GM19438 (cell line): ENCODE measurements around the gene EFHC1.
"Not testable (repeated sequence)": the region's sequence is repeated elsewhere in the genome, so short reads cannot be mapped to it uniquely, and the experiment has no call there.

ENCODE experiments used
- ATAC-seq: cut with Tn5 transposase; IDR thresholded peaks from one replicate; pipeline ENCODE4 v1.9.1; 2021; ENCODE audit warnings: low read depth; ENCODE audit not compliant: unreplicated experiment

Gene EFHC1

DNA sequence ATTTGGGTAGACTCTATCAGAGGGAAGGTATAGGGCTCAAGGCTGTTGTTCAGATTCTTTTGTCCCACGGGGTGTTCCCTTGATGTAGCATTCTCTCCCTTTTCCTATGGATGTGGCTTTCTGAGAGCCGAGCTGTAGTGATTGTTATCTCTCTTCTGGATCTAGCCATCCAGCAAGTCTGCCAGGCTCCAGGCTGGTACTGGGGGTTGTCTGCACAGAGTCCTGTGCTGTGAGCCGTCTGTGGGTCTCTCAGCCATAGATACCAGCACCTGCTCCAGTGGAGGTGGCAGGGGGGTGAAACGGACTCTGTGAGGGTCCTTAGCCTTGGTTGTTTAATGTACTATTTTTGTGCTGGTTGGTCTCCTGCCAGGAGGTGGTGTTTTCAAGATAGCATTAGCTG is 13.2 kb downstream of the EFHC1 start:
- ATAC-seq, result not testable (repeated sequence)

DNA sequence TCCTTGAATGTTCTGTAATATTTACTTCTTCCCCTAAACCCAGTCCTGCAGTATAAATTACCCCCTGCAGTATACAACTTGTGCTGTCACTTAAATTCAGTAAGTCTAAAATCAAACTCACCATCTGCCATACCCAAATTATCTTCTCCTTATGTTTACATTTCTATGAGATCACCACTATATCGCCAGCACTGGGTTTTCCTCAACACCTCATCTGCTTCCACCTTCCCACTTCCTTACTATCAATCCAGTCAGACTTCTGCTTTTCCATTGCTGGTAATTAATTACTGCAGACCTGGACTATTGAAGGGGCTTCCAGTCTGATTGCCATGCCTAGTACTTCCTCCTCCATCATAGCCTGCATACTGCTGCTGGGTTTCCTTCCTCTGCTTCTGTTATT is 15.2 kb downstream of the EFHC1 start:
- no peak for ATAC-seq

DNA sequence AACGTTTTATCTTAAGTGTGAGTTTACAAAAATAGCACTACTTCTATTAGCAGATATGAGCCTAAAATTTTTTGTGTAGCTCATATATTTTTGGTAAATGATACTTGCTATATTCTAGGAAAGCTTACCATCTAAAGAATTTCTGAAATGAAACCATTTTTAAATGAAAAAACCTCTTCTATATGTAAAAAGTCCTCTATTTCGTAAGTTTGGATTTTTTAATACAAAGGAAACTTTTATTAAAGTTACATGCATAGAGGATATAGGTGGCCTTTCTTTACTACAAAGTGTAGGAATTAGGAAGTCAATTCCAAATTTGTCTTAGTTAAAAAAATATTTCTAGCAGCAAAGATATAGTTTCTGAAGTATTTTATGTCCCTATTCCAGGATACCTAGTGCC is 18.8 kb downstream of the EFHC1 start:
- no peak for ATAC-seq

DNA sequence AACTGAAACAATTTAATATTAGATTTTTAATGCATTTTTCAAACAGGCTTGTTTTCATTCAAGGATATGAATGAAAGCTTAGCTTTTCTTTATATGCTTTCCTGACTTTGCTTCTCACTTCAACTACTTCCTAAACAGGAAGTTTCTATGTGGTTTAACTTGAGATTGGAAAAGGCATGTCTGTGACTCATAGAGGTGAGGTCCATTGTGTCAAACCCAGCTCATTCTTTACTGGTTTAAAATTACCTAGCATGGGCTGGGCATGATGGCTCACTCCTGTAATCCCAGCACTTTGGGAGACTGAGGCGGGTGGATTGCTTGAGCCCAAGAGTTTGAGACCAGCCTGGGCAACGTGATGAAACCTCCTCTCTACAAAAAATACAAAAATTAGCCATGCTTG is 34.4 kb downstream of the EFHC1 start:
- ATAC-seq, result no peak

DNA sequence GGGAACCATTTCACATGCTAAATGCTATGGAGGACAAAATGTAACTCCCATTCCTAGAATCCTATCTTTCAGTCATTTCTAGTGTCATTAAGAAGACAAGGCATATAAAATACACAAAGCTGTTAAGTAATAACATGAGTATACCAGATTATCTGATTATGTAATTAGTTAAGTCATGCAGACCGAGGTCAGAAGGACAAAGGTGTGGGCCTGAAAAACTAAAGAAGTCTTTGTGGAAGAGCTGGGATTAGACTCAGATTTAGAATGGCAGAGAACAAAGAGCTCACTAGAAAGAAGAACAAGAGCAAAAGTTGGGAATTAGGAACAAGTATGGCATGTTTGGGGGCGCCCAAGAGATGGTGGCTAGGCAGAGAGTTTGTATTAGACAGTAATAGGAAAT is 37.0 kb downstream of the EFHC1 start:
- ATAC-seq, result no peak

DNA sequence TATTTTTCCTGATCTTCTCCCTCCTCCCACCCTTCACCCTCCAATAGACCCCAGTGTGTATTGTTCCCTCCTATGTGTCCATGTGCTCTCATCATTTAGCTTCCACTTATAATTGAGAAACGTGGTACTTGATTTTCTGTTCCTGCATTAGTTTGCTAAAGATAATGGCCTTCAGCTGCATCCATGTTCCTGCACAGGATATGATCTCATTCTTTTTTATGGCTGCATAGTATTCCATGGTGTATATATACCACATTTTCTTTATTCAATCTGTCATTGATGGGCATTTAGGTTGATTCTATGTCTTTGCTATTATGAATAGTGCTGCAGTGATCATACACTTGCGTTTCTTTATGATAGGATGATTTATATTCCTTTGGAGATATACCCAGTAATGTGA is 41.1 kb downstream of the EFHC1 start:
- ATAC-seq, result not testable (repeated sequence)

DNA sequence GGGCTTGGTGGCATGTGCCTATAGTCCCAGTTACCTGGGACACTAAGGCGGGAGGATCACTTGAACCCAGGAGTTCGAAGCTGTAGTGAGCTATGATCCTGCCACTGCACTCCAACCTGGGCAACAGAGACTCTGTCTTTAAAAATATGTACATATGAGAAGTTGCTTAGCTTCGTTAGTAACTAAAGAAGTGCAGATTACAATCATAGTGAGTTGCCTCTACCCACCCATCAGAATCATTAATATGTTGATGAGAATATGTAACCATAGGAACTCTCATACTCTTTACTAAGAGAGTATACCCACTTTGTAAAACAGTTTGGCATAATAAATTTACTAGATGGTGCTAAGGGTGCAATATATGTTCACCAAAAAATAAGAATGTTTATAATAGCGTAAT is 54.0 kb downstream of the EFHC1 start:
- no peak for ATAC-seq

DNA sequence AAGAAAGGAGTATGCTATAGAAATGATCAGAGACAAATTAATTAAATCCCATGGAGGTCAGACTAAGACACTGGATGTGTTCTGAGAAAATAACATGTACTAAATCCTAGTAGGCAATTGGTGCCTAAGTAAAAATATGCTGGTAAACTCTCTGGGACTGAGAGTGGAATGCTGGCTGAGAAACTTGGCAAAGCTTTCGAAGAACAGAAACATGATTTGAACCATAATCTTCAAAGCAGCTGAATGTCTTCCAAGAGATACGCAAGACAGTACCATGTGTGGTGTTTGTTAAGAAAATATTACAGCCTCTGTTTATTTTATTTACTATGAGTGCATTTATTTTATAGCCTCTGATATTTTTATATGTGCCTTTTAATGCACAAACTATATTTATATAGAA is 55.2 kb downstream of the EFHC1 start:
- ATAC-seq, result no peak

DNA sequence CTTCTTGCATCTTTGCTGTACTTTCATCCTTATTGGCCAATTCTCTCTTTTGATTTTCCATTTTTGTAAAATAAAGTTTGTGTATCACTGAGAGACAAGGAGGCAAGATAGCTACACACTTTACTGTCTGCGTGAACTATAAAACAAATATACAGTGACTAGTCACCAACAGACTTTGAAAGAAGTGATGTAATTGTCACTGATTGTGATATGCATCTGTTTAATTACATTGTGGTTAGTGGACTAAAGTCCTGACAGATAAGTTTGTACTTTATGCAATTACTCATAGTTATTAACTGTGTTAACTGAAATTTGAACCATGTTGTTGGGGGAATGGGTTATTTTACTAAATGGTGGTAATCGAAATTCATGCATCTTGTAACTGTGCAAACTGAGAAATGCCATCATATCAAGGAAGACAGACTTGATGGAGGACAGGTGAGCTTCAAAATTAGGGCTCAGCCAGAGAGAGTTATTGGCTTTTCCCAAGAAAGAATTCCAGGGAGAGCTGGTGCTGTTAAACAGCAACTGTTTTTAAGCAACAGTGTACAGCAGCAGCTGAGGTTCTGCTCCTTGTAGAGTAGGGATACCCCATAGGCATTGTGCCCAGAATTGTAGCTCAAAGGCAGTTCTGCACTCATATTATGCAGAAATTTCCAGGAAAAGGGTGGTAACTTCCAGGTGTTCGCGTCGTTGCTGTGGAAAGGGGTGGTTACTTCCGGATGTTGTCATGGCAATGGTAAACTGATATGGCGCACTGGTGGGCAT is 62.9 kb downstream of the EFHC1 start:
- ATAC-seq, result no peak

DNA sequence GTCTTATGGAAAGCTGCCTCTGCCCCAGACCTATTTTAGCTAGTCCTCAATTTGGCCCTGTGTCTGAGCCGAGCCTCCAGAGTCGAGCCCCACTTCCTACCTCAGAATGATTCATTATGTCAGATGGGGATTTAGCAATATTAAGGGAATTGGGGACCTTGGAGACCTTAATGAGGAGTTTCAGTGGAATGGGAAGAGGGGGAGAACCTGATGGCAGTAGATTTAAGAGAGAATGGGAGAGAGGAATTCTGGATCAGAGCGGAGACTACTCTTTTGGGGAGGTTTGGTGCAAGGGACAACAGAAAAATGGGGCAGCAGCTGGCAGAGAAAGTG is 63.5 kb downstream of the EFHC1 start:
- no peak for ATAC-seq

DNA sequence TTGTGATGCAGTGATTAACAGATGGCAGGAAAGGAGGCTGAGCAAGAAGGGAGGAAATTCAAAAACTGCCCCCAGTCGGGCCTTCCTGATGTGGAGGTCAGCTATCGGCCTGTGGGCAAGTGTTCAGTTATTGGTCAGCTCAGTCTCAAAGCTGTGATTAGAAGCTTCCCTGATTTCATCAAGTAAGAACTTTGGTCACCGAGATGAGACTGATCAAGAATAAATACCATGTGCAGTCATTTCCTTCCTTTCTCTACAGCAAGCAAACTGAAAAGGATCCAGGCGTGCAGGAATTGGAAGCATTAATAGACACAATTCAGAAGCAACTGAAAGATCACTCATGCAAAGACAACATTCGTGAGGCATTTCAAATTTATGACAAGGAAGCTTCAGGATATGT is 69.7 kb downstream of the EFHC1 start:
- no peak for ATAC-seq

DNA sequence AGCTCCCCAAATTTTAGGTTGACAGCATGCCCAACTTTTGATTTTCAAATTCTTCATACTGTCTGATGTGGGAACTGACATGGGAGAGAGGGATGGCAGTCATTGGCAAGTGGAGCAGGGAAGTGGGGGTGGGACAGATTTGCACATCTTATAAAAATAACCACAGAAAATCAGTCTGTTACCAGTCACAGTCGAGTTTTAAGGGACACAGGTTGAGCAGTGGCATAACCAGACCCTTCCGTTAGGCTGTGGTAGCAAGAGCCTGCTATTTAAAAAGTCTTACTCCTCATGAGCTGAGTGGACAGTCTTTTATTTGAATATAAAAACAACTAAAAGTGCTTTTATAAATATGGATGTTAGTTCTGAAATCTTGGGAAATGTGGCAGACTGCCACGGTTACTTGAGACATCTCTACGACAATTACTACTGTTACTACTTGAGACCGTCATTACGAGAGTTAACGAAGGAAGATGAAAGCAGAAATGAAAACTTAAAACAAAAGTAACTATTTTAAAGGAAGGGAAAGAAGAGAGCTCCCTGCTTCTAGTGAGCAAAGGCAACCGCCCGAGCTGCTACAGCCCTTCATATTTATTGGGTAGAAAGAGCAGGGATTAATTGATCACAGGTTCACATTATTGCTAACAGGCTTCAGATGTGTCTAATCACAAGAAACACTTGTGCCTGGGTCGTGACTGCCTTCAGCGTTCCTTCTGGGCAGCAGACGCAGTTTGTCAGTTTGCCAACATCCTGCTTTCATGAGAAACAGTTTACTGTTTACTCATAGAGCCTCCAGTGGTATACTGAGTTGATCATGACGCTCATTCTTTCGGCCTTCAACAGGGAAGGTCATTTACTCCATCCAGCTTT is 71.3 kb downstream of the EFHC1 start:
- peak; percentile 67 for ATAC-seq

DNA sequence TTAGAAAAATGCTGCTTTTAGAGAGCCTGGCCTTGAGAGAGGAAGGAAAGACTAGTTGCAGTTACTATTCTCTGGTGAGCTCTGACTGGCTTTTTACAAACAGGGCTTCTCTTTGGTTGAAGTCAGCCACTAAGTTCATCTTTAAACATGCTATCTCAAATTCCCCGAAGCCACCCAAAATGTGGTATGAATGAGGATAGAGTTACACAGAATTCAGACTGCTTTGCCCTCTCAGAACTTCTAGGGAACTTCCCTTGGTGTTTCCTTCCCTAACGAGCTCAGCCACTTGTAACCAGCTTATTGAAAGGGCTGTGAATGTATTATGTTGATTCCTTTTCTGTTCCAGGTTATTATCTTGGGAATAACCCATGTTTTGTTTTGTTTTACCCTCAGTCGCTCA is 73.5 kb downstream of the EFHC1 start:
- no peak for ATAC-seq

DNA sequence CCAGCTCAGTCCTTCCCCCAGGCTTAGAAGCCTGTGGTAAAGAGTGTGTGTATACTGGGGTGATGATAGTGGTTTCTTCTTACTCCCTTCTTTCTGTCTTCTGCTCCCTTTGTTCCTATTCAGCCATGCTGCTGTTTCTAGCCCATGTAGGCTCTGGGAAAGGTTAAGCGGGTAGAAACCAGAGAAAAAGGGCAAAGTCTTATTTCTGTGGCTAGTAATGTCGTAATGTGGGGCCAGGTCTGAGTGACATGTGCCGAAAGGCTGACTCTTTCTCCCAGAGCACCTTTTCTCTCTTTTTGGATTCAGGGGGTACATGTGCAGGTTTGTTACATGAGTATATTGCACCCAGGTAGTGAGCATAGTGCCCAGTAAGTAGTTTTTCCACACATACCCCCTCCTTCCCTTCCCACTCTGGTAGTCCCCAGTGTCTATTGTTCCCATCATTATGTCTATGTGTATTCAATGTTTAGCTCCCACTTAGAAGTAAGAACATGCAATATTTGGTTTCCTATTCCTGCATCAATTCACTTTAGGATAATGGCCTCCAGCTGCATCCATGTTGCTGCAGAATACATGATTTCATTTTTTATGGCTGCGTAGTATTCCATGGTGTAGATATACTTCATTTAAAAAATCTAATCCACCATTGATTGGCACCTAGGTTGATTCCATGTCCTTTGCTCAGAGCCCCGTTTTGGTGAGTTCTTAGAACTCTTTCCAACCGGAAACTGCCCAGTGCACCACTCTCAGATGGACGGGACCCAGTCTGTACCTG is 74.3 kb downstream of the EFHC1 start:
- ATAC-seq, result no peak

DNA sequence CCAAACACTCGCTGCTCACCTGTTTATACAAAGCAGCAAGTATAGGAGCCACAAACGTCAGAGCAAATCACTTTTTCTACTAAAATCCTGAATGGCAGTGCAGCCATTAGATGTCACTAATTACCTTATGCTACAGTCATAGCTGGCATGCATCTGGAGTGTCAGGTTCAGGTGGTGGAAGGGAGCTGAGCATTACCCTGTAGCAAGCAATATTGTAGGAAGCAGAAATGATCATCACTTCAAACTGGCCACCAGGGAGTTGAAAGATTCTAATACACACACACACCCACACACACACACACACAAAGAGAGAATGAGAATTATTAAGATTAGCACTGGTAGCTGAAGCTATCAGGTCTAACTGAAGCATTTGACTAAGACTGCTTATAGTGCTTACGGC is 75.8 kb downstream of the EFHC1 start:
- ATAC-seq, result no peak

DNA sequence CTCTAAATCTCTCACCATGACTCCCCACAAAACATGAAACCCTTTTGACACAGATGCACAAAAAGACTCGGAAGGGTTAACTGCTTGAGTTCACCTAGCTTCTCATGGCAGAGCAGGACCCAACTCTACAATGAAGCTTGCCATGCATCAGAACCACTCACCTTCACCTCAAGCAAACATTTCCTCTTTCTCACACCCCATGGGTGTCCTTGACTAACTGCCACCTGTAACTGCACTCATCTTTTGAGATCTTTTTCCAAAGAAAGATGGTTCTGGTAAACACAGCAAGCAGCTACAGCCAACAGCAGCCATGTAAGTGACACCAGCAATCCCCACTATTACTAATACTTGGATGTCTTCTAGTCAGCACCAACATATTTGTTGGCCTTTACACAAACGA is 76.5 kb downstream of the EFHC1 start:
- no peak for ATAC-seq

DNA sequence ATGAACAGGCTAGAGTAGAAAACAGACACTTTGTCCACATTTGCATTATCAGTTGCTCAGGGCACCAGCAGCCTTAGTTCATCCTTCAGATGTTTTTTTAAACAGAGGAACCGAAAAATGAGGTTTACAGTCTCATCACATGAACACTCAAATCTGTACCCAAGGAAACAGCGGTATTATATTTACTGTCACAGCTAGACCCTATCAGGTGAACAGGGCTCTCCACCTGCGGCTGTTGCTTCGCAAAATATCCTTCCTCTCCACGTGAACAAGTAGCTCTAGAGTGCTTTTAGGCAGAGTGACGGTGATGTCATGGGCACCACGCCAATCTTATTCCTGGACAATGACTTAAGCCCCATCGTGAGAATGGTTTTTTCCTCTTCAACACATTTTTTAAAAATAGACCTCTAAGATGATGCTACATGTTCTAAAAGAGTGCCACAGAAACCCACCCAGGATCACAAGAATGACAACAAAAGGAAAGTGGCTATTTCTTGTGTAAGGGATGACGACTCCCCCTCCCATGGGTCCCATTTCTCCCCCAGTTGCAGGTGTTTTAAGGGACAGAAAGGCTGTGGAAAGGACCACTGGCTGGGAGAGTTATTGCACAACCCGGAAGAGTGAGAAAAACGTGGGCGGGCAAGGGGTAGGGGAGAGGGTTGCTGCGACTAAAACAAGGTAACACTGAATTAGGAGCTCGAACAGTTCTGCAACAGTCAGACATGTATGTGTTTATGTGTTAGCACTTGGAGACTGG is 77.7 kb downstream of the EFHC1 start:
- ATAC-seq, result peak; percentile 61

DNA sequence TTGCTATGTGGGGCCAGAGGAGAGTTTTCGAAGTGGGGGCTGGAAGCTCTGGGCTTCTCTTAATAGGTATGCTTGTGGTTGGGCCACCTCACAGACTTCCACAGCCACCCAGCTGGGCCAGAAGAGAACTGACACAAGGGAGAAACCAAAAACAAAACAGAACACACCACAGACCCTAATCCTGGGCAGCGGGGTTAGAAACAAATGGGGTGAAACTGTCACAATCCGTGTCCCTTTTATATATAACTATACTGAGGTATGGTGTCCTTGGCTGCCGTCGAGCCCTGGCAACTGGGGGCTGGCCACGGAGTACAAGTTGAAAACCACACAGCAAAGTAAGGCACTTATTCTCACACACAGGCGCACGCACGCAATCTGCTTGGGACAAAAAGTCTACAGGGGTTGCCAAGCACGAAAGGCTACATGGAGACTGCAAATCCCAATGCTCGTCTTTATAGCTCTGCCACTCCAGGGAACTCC is 78.4 kb downstream of the EFHC1 start:
- ATAC-seq, result peak; percentile 67

DNA sequence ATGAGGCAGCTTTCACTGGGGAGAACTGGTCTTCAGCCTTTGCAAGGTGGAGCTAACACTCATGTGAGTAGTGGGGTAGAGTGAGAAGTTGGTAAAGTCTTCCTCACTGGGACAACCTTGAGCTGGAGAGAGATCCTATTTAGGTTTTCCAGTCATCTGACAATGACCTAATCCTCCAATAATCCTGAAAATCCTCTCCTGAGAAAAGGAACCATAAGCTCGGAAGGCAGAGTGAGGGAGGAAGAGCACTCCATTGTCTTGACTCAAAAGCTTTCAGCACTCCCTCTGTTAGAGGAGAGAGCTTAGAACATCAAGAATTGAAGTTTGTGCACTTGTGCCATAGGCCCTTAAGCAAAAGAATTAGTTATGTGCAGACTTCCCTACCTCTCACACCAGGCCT is 78.9 kb downstream of the EFHC1 start:
- no peak for ATAC-seq

DNA sequence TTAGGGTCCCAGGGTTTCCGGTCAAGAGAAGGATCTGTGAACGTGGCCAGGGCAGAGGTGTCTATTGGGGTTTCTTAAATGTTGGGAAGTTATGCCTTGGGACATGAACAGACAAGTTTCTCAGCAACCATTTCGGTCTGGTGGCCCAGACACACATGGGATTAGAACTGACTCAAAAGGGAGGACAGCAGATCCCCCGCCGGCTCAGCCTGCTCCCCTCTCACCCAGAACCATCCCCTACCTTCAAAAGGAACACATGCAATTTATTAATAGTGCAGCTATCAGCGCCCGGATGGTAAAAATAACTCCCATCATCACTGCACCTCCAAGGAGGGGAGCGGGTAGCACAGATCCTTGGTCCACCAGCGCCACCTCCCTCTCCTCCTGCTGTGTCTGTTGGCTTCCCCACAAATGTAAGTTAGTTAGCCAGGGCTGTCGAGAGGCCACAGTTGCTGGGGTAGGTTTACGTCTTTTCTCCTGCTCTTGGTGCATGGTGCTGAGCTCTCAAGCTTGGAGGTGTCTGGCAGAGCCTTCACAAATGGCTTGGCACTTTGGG is 79.6 kb downstream of the EFHC1 start:
- no peak for ATAC-seq
